Skeletal muscle tissue (tissue), 4 donors: ENCODE results near the gene PXK. TPM values are rescaled to one million over a fixed set of nuclear protein-coding genes. Genes with fewer than 3 reads are reported as not detected.
"Not testable (repeated sequence)": the region's sequence is repeated elsewhere in the genome, so short reads cannot be mapped to it uniquely, and the experiment has no call there.

Source experiments
- H3K27ac ChIP-seq: one replicate; pipeline ENCODE4 v1.7.0; 2013; ENCODE audit warnings: mild to moderate bottlenecking, low read depth, low read length, inconsistent platforms
- H3K27me3 ChIP-seq, 3 donors: one replicate each; pipeline ENCODE4 v1.7.0; 2013; ENCODE audit warnings: low read length in 3 of 3; ENCODE audit not compliant: control insufficient read depth in 3 of 3, insufficient read depth in 3 of 3
- H3K36me3 ChIP-seq, 3 donors: one replicate each; pipeline ENCODE4 v1.7.0; 2013; ENCODE audit warnings: low read length in 3 of 3; ENCODE audit not compliant: control insufficient read depth in 3 of 3, insufficient read depth in 3 of 3
- H3K4me1 ChIP-seq, 3 donors: one replicate each; pipeline ENCODE4 v1.7.0; 2013; ENCODE audit warnings: low read length in 3 of 3, mild to moderate bottlenecking in 3 of 3; ENCODE audit not compliant: control insufficient read depth in 3 of 3, insufficient read depth in 3 of 3
- H3K4me3 ChIP-seq, 3 donors: one replicate each; pipeline ENCODE4 v1.7.0; 2013; ENCODE audit warnings: low read length in 3 of 3
- H3K9ac ChIP-seq, 3 donors: one replicate each; pipeline ENCODE4 v1.7.0; 2013; ENCODE audit warnings: low read length in 3 of 3, mild to moderate bottlenecking in 3 of 3, moderate library complexity in 2 of 3, low read depth in 1 of 3
- H3K9me3 ChIP-seq, 3 donors: one replicate each; pipeline ENCODE4 v1.7.0; 2013; ENCODE audit warnings: low read length in 3 of 3; ENCODE audit not compliant: control insufficient read depth in 3 of 3
- total RNA-seq: library from RNA; depleted of rRNA; stranded (reverse); fragments of >200 nt; gene quantifications from one replicate; pipeline ENCODE4 v1.2.3, GENCODE V29; 2014
- donor health status: Osteomylitis.

PXK gene
- total RNA-seq, 1 donor from 2014 or later: 16.2 TPM

DNA sequence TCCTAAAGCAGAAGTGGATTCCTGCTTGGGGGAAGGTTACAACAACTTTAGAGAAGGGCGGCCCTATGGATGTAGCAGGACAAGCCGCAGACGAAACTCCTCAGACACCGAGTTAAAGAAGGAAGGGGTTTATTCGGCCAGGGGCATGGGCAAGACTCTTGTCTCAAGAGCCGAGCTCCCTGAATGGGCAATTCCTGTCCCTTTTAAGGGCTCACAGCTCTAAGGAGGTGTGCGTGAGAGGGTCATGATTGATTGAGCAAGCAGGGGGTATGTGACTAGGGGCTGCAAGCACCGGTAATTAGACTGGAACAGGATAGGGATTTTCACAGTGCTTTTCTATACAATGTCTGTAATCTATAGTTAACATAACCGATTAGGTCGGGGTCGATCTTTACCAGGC lies 101.8 kb downstream of the PXK start:
- no peaks in the 10 kb centered on the region for H3K27me3 ChIP-seq
- H3K4me1 ChIP-seq: peaks cover 19 to 29% (median 22%) of the 10 kb centered on the region in 3 donors
- H3K9ac ChIP-seq: peak overlapping the region in 1 of 3 donors; percentile 74
- peak overlapping the region; percentile 87 for H3K27ac ChIP-seq
- H3K4me3 ChIP-seq: peak overlapping the region in 2 of 3 donors; percentile 82 to 93
- H3K9me3 ChIP-seq: no peaks in the 10 kb centered on the region
- peaks cover 19 to 25% (median 25%) of the 10 kb centered on the region in 3 donors for H3K36me3 ChIP-seq

DNA sequence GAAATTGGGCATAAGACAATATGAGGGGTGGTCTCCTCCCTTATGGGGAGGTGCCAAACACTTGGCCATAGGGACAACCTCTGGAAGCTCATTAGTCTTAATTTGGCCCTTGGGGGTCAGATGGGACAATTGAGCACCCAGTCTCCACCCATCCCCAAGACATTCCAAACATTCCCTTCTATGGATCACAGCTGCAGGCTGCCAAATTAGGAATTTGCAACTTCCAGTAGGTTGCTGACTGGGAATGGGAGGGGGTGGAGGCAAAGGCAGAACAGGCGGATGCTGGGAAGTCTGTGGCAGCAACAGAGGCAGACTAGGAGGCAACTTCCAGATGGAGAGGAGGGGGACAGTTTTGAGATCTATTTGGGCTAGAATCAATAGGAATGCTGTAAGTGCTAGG lies 102.3 kb downstream of the PXK start:
- Histone ChIP-seq H3K36me3 (peaks cover 15 to 21% (median 20%) of the 10 kb centered on the region in 3 donors), H3K4me1 (peaks cover 19 to 29% (median 22%) of the 10 kb centered on the region in 3 donors), H3K27ac (peak overlapping the region; percentile 87), H3K4me3 (no peak overlapping the region), H3K9ac (peak overlapping the region in 1 of 3 donors; percentile 34), H3K27me3 (no peaks in the 10 kb centered on the region), H3K9me3 (no peaks in the 10 kb centered on the region)

DNA sequence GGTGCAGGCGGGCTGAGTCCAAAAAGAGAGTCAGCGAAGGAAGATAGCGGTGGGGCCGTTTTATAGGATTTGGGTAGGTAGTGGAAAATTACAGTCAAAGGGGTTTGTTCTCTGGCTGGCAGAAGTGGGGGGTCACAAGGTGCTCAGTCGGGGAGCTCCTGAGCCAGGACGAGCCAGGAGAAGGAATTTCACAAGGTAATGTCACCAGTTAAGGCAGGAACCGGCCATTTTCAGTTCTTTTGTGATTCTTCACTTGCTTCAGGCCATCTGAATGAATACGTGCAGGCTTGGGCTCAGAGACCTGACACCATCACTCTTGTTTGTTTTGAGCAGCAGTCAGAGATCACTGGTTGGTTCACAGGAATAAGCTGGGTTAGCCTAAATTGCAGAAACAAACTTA lies 104.6 kb downstream of the PXK start:
- H3K4me1 ChIP-seq: peaks cover 14 to 23% (median 17%) of the 10 kb centered on the region in 3 donors
- H3K36me3 ChIP-seq, H3K9ac ChIP-seq: not testable (repeated sequence)

DNA sequence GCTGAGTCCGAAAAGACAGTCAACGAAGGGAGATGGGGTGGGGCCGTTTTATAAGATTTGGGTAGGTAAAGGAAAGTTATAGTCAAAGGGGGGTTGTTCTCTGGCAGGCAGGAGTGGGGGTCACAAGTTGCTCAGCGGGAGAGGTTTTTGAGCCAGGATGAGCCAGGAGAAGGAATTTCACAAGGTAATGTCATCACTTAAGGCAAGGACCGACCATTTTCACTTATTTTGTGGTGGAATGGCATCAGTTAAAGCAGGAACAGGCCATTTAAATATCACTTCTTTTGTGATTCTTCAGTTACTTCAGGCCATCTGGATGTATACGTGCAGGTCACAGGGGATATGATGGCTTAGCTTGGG lies 108.3 kb downstream of the PXK start:
- not testable (repeated sequence) for H3K4me3 ChIP-seq, H3K9me3 ChIP-seq, H3K4me1 ChIP-seq, H3K36me3 ChIP-seq, H3K27me3 ChIP-seq, H3K9ac ChIP-seq, H3K27ac ChIP-seq

More for the DNA sequence above, 104.6 kb downstream of the PXK start:
- not testable (repeated sequence) for H3K27me3 ChIP-seq, H3K4me3 ChIP-seq, H3K9me3 ChIP-seq, H3K27ac ChIP-seq

DNA sequence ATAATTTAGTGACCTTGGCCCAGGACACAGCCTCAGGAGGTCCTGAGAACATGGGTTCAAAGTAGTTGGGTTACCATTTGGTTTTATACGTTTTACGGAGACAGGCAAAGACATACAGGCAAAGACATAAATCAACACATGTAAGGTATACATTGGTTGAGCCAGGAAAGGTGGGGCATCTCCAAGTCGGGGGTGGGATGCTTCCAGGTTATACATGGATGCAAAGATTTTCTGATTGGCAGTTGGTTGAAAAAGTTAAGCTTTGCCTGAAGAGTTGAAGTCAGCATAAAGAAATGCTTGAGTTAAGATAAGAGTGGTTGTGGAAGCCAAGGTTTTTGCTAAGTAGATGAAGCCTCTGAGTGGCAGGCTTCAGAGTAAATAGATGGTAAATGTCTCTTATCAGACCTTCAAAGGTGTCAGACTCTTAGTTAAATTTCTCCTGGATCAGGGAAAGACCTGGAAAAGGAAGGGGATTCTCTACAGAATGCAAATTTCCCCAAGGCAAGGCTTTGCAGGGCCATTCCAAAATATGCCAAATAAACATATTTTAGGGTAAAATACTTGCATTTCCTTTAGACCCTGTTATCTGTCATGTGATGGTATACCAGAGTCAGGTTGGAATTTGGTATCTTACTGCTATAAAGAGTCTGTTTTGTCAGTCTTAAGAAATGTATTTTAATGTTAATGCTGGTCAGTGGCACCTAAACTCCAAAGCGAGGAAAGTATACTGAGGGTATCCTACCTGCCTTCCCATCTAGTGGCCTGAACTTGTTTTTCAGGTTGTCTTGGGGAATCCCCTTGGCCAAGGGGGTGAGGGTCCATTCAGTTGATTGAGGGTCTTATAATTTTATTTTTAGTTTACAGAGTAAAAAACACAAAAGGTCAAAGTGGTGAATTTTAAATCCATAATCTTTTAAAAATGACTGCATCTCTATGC lies 109.1 kb downstream of the PXK start:
- H3K4me3 ChIP-seq: no peak overlapping the region
- no peaks in the 10 kb centered on the region for H3K27me3 ChIP-seq
- H3K9ac ChIP-seq: no peak overlapping the region
- no peaks in the 10 kb centered on the region for H3K9me3 ChIP-seq
- no peaks in the 10 kb centered on the region for H3K4me1 ChIP-seq
- no peaks in the 10 kb centered on the region for H3K36me3 ChIP-seq
- H3K27ac ChIP-seq: no peak overlapping the region

DNA sequence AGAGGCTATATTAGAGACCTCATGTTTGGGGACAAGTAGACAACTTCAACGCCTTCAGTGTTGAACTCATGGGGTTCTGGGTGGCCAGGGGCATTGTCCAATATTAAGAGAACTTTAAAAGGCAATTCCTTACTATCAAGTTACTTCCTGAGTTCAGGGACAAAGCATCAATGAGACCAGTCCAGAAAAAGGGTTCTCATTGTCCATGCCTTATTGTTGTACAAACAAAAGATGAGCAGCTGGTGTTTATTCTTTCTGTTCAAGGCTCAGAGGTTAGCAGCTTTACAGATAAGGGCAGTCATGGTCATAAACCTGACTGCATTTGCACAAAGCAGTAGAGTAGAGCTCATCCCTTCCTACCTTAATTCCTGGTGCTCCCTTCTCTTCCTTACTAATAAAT lies 119.5 kb downstream of the PXK start:
- Histone ChIP-seq H3K9me3 (peaks cover 0 to 2% (median 0%) of the 10 kb centered on the region in 3 donors), H3K27ac (no peak overlapping the region), H3K4me1 (no peaks in the 10 kb centered on the region), H3K9ac (no peak overlapping the region), H3K4me3 (no peak overlapping the region), H3K36me3 (peaks cover 0 to 2% (median 0%) of the 10 kb centered on the region in 3 donors), H3K27me3 (no peaks in the 10 kb centered on the region)

DNA sequence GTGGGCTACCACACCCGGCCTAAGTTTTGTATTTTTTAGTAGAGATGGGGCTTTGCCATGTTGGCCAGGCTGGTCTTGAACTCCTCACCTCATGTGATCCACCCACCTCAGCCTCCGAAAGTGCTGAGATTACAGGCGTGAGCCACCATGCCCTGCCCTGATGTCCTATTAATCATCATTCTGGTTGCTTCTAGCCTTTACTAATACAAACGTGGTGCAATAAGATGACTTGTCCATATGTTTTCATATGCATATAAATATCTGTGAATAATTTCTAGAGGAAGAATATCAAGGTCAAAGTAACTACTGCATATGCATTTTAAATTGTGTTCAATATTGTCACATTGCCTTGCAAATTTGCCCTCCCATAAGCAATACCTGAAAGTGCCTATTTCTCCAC lies 126.5 kb downstream of the PXK start:
- peaks cover 0 to 2% (median 0%) of the 10 kb centered on the region in 3 donors for H3K36me3 ChIP-seq
- H3K9me3 ChIP-seq: peaks cover 0 to 2% (median 0%) of the 10 kb centered on the region in 3 donors
- H3K4me1 ChIP-seq: peaks cover 2 to 12% (median 11%) of the 10 kb centered on the region in 3 donors
- H3K4me3 ChIP-seq: no peak overlapping the region
- no peaks in the 10 kb centered on the region for H3K27me3 ChIP-seq
- H3K27ac ChIP-seq: no peak overlapping the region
- H3K9ac ChIP-seq: no peak overlapping the region

DNA sequence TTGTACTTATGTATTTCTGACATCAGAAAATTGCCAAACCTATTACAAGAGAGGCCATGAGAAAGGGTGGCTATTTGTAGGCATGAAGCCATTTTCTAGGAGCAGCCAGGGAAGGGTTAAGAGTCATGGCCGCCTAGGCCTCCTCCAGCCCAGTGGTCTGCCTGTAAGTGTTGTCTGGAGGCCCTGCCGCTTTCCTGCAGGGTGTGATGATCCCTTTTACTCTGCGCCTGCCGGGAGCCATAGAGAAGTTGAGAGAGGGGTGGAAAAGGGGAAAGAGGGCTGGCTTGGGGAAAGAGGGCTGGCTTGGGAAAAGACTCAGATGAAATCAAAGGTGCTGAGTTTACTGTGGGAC lies 130.1 kb downstream of the PXK start:
- no peak overlapping the region for H3K9ac ChIP-seq
- H3K9me3 ChIP-seq: no peaks in the 10 kb centered on the region
- no peaks in the 10 kb centered on the region for H3K27me3 ChIP-seq
- peaks cover 5 to 17% (median 11%) of the 10 kb centered on the region in 3 donors for H3K4me1 ChIP-seq
- H3K4me3 ChIP-seq: no peak overlapping the region
- no peak overlapping the region for H3K27ac ChIP-seq
- H3K36me3 ChIP-seq: no peaks in the 10 kb centered on the region

DNA sequence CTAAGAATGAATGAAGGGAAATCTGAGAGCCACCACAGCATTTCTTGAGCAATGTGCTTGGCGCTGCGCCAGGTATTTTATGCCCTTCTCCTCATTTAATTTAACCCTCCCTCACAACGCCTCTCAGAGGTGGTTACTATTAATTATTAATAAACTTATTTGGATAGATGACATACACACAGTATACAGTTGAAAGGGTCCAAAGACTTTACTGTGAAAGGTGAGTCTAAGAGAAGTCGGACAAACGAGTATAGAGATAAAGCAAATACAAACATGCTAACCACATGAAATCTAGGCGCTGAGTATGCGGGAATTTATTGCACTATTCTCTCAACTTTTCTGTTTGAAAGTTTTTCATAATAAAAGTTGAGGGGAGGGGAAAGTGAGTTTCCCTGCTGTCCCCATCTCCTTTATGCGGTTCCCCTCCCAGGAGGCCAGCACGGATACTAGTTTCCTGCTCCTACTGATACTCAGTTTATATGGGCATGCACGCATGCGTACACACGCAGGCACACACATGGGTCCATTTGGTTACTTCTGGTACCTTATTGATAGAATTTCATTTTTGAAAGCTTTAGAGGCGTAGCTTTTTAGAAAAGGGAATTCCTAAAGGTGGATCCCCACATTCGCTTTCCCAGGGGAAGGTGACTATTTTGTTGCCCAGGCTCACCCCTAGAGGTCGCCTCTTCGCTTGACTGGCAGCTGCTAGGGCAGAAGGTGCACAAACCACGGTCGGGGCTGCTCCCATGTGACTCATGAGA lies 130.7 kb downstream of the PXK start:
- H3K27me3 ChIP-seq: no peaks in the 10 kb centered on the region
- H3K4me1 ChIP-seq: peaks cover 5 to 17% (median 11%) of the 10 kb centered on the region in 3 donors
- H3K27ac ChIP-seq: peak overlapping the region; percentile 15
- peak overlapping the region in 1 of 3 donors; percentile 19 for H3K9ac ChIP-seq
- peak overlapping the region; percentile 45 to 65 (median 53) for H3K4me3 ChIP-seq
- H3K36me3 ChIP-seq: no peaks in the 10 kb centered on the region
- no peaks in the 10 kb centered on the region for H3K9me3 ChIP-seq

DNA sequence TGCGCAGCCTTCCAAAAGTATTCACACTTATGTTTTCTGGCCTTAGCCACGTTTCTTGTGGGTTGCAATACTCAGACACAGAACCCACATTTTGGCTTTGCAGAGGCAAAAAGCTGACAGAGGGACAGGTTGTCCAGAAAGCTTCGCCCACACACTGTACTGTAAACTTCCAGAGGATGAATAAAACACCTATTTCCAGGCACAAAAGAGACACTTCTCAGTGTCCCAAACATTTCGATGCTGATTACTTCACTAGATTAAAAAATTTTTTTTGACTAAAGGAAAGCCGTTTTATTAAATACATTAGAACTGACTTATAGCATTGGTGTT lies 131.2 kb downstream of the PXK start:
- H3K9ac ChIP-seq: no peak overlapping the region
- no peaks in the 10 kb centered on the region for H3K27me3 ChIP-seq
- peak overlapping the region; percentile 45 to 65 (median 53) for H3K4me3 ChIP-seq
- no peaks in the 10 kb centered on the region for H3K36me3 ChIP-seq
- H3K27ac ChIP-seq: no peak overlapping the region
- H3K9me3 ChIP-seq: no peaks in the 10 kb centered on the region
- peaks cover 5 to 17% (median 11%) of the 10 kb centered on the region in 3 donors for H3K4me1 ChIP-seq
